Esophagus squamous epithelium (tissue), 4 donors: Measurements from ENCODE around the gene TBC1D9.

ENCODE experiments used
- CTCF ChIP-seq, 6 experiments: fragments of 450-650 bp in 4 of 6; fragments of 200-600 bp in 2 of 6; sonication (generic) in 2 of 6; IDR thresholded peaks; one replicate each; pipeline ENCODE4 v1.5.1; 2016 to 2019; ENCODE audit warnings: antibody characterized with exemption in 6 of 6, mild to moderate bottlenecking in 4 of 6, moderate library complexity in 4 of 6
- POLR2A ChIP-seq, 4 donors: fragments of 450-650 bp; IDR thresholded peaks; one replicate each; pipeline ENCODE4 v1.6.1; 2017; ENCODE audit warnings: antibody characterized with exemption in 4 of 4, mild to moderate bottlenecking in 4 of 4, moderate library complexity in 3 of 4

DNA sequence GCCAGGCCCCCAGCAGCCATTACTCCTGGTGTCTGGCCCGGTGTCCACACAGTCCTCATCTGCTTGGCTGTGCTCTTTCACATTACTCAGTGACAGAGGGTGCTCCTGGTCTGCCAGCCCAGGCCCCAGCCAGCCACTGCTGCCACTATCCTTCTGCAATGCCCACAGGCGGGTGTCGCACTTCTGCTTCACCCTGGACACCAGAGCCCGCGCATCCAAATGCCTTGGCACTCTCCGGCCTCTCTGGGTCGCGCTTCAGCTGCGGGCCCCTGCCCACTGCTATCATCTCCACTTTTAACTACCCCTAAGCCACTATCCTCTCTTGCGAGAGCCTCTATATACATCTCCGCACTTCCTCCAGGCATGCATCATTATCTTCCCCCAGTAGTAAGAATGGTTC is 111.0 kb downstream of the TBC1D9 start:
- TF ChIP-seq POLR2A (IDR thresholded peaks at IDR 0.05) (no peak), CTCF (IDR thresholded peaks at IDR 0.05) (no peak)
